HepG2 (cell line): ENCODE results near the gene HEPHL1.

Experiments
- CBX1 ChIP-seq: IDR thresholded peaks from one replicate; pipeline ENCODE4 v1.6.1; 2016; ENCODE audit warnings: antibody characterized with exemption, low read depth
- EP300 ChIP-seq, 3 experiments: sonication (generic) in 1 of 3; formaldehyde crosslinking in 1 of 3; IDR thresholded peaks; 2 replicates each; pipeline versions ENCODE4 v1.5.1 to v1.6.1; 2011 to 2020; ENCODE audit warnings: low read depth in 2 of 3, low read length in 2 of 3, borderline replicate concordance in 1 of 3, improper control_type of control experiment in 1 of 3, mild to moderate bottlenecking in 1 of 3, missing genetic modification reagents in 1 of 3, moderate library complexity in 1 of 3
- ESRRA ChIP-seq: sonication (generic); formaldehyde crosslinking; IDR thresholded peaks from 2 replicates; pipeline ENCODE4 v1.5.1; 2020; ENCODE audit warnings: mild to moderate bottlenecking, low read depth, missing genetic modification reagents
- KLF9 ChIP-seq: IDR thresholded peaks from 2 replicates; pipeline ENCODE4 v1.6.1; 2016; ENCODE audit warnings: low read depth
- NFE2L1 ChIP-seq: sonication (generic); formaldehyde crosslinking; IDR thresholded peaks from 2 replicates; pipeline ENCODE4 v1.4.0; 2020; ENCODE audit warnings: missing genetic modification reagents, mild to moderate bottlenecking, borderline replicate concordance
- SAFB2 ChIP-seq: sonication (generic); formaldehyde crosslinking; IDR thresholded peaks from 2 replicates; pipeline ENCODE4 v1.5.1; 2020; ENCODE audit warnings: missing genetic modification reagents, low read depth, mild to moderate bottlenecking, borderline replicate concordance
- TOE1 ChIP-seq: sonication (generic); formaldehyde crosslinking; IDR thresholded peaks from 2 replicates; pipeline ENCODE4 v1.4.0; 2020; ENCODE audit warnings: mild to moderate bottlenecking, missing genetic modification reagents
- ZNF274 ChIP-seq: sonication (generic); formaldehyde crosslinking; IDR thresholded peaks from 2 replicates; pipeline ENCODE4 v1.5.1; 2020; ENCODE audit warnings: mild to moderate bottlenecking, missing genetic modification reagents
- TF ChIP-seq, protein P1 (sequence below): sonication (generic); formaldehyde crosslinking; IDR thresholded peaks from 2 replicates; pipeline ENCODE4 v1.9.0; 2021; ENCODE audit warnings: missing genetic modification reagents, borderline replicate concordance
- TF ChIP-seq, protein P2 (sequence below): sonication (generic); formaldehyde crosslinking; IDR thresholded peaks from 2 replicates; pipeline ENCODE4 v1.5.0; 2020; ENCODE audit warnings: mild to moderate bottlenecking, missing genetic modification reagents, moderate library complexity

DNA sequence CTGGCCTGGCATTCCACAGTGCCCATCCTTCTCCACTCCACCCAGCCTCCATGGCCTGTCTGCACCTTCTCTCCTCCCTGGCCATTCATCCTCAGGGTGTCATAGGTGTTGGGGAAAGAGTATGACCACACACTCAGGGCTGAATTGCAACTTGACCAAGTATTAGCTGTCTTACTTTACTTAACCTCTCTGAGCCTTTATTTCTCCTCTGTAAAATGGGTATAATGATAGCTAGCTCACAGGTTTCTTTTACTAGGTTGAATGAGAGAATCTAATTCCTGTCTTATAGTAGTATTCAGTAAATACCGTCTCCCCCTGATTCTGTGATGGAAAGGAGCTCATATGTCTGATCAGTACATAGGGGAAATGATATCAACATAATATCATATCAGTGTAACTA is 123.5 kb downstream of the HEPHL1 start:
- TF ChIP-seq NFE2L1 (CRISPR knock-in tag) (no peak), TOE1 (CRISPR knock-in tag) (no peak), EP300 (IDR thresholded peaks at IDR 0.05; ENCODE audit: low read depth in 2 of 2, low read length in 2 of 2) (no peak), EP300 (CRISPR knock-in tag; IDR thresholded peaks at IDR 0.05; ENCODE audit: borderline replicate concordance) (no peak), CBX1 (no peak), ESRRA (CRISPR knock-in tag) (no peak), ZNF274 (CRISPR knock-in tag) (no peak), KLF9 (CRISPR knock-in tag) (no peak), SAFB2 (CRISPR knock-in tag) (no peak)
- TF ChIP-seq, protein P1, sequence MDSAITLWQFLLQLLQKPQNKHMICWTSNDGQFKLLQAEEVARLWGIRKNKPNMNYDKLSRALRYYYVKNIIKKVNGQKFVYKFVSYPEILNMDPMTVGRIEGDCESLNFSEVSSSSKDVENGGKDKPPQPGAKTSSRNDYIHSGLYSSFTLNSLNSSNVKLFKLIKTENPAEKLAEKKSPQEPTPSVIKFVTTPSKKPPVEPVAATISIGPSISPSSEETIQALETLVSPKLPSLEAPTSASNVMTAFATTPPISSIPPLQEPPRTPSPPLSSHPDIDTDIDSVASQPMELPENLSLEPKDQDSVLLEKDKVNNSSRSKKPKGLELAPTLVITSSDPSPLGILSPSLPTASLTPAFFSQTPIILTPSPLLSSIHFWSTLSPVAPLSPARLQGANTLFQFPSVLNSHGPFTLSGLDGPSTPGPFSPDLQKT (CRISPR knock-in tag), result no peak
- TF ChIP-seq, protein P2, sequence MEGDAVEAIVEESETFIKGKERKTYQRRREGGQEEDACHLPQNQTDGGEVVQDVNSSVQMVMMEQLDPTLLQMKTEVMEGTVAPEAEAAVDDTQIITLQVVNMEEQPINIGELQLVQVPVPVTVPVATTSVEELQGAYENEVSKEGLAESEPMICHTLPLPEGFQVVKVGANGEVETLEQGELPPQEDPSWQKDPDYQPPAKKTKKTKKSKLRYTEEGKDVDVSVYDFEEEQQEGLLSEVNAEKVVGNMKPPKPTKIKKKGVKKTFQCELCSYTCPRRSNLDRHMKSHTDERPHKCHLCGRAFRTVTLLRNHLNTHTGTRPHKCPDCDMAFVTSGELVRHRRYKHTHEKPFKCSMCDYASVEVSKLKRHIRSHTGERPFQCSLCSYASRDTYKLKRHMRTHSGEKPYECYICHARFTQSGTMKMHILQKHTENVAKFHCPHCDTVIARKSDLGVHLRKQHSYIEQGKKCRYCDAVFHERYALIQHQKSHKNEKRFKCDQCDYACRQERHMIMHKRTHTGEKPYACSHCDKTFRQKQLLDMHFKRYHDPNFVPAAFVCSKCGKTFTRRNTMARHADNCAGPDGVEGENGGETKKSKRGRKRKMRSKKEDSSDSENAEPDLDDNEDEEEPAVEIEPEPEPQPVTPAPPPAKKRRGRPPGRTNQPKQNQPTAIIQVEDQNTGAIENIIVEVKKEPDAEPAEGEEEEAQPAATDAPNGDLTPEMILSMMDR (CRISPR knock-in tag), result no peak
